Sigmoid colon (tissue), 7 donors: ENCODE results near the gene MALAT1. TPM values are rescaled to one million over a fixed set of nuclear protein-coding genes. Genes with fewer than 3 reads are reported as not detected.

Source experiments
- DNase-seq: peaks from one replicate; pipeline ENCODE4 v3.0.0-alpha.2; 2019
- H3K27ac ChIP-seq, 4 donors: fragments of 200-600 bp; sonication (generic); one replicate each; pipeline ENCODE4 v1.5.1; 2016 to 2019; ENCODE audit warnings: mild to moderate bottlenecking in 1 of 4
- H3K27me3 ChIP-seq, 3 donors: fragments of 200-600 bp; sonication (generic); one replicate each; pipeline ENCODE4 v1.5.1; 2019; ENCODE audit warnings: mild to moderate bottlenecking in 1 of 3
- H3K36me3 ChIP-seq, 4 donors: fragments of 200-600 bp; sonication (generic); one replicate each; pipeline ENCODE4 v1.5.1; 2016 to 2019
- H3K4me1 ChIP-seq, 4 donors: fragments of 200-600 bp; sonication (generic); one replicate each; pipeline ENCODE4 v1.5.1; 2017 to 2019
- H3K4me3 ChIP-seq, 4 donors: fragments of 200-600 bp; sonication (generic); one replicate each; pipeline ENCODE4 v1.5.1; 2017 to 2019; ENCODE audit warnings: mild to moderate bottlenecking in 2 of 4, moderate library complexity in 1 of 4
- H3K9me3 ChIP-seq, 4 donors: fragments of 200-600 bp in 3 of 4; sonication (generic) in 3 of 4; one replicate each; pipeline versions ENCODE4 v1.5.1 to v1.6.1; 2013 to 2019
- EP300 ChIP-seq, 4 donors: sonication (generic); formaldehyde crosslinking; IDR thresholded peaks; one replicate each; pipeline ENCODE4 v1.6.1; 2017; ENCODE audit warnings: antibody characterized with exemption in 4 of 4
- POLR2A ChIP-seq, 2 donors: fragments of 450-650 bp; IDR thresholded peaks; one replicate each; pipeline ENCODE4 v1.6.1; 2016; ENCODE audit warnings: antibody characterized with exemption in 2 of 2, mild to moderate bottlenecking in 2 of 2, moderate library complexity in 2 of 2
- POLR2AphosphoS5 ChIP-seq, 4 donors: sonication (generic); formaldehyde crosslinking; IDR thresholded peaks; one replicate each; pipeline ENCODE4 v1.6.1; 2017; ENCODE audit warnings: antibody characterized with exemption in 4 of 4
- WGBS, 2 donors: extraction: QIAGEN DNeasy Blood & Tissue Kit; methylation state at CpG; one replicate each; pipeline ENCODE4 v1.1.7; 2013; 5-methylcytosine and 5-hydroxymethylcytosine counted together
- intact Hi-C: fragments of 100-400 bp; cut with DNase I; formaldehyde crosslinking; loops from one replicate; pipeline ENCODE4 v1.15.1; 2023
- polyA plus RNA-seq, 3 donors: library from polyadenylated mRNA; stranded (reverse); fragments of 200-250 nt; gene quantifications; one replicate each; pipeline ENCODE4 v1.2.3, GENCODE V29; 2013
- total RNA-seq, 4 donors: library from RNA; depleted of rRNA; stranded (reverse); fragments of >200 nt; gene quantifications; one replicate each; pipeline ENCODE4 v1.1.0, GENCODE V29; 2016
- TF ChIP-seq, protein P1 (sequence below), 4 experiments: fragments of 450-650 bp in 3 of 4; fragments of 200-600 bp in 1 of 4; IDR thresholded peaks; one replicate each; pipeline ENCODE4 v1.5.1; 2016 to 2019; ENCODE audit warnings: antibody characterized with exemption in 4 of 4, mild to moderate bottlenecking in 3 of 4, moderate library complexity in 2 of 4
- donor health status: healthy with polysubstance abuse.
- donor health status: Bipolar disorder and iron deficiency.
- donor health status: healthy.

Gene MALAT1
- total and polyA plus RNA-seq, 7 donors, result 6.6 to 32,672 (median 10,511) TPM

DNA sequence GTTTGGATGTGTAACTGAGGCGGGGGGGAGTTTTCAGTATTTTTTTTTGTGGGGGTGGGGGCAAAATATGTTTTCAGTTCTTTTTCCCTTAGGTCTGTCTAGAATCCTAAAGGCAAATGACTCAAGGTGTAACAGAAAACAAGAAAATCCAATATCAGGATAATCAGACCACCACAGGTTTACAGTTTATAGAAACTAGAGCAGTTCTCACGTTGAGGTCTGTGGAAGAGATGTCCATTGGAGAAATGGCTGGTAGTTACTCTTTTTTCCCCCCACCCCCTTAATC is 2.3 kb downstream of the MALAT1 start:
- Histone ChIP-seq H3K9me3 (no peaks in the 10 kb centered on the region), H3K27ac (peak overlapping the region; percentile 92 to 100 (median 97)), H3K4me3 (peak overlapping the region; percentile 73 to 92 (median 84)), H3K4me1 (peaks cover 0 to 30% (median 26%) of the 10 kb centered on the region in 4 donors), H3K27me3 (no peaks in the 10 kb centered on the region), H3K36me3 (peaks cover 46 to 59% (median 52%) of the 10 kb centered on the region in 4 donors)
- 0 to 2% methylated on average over 2 of the region's 2 CpGs for WGBS, 2 donors
- intact Hi-C loops, result loop anchor here (10.0 kb wide), 1 partner anchor 206 kb away; no protein-coding TSS in a partner anchor
- TF ChIP-seq, protein P1, sequence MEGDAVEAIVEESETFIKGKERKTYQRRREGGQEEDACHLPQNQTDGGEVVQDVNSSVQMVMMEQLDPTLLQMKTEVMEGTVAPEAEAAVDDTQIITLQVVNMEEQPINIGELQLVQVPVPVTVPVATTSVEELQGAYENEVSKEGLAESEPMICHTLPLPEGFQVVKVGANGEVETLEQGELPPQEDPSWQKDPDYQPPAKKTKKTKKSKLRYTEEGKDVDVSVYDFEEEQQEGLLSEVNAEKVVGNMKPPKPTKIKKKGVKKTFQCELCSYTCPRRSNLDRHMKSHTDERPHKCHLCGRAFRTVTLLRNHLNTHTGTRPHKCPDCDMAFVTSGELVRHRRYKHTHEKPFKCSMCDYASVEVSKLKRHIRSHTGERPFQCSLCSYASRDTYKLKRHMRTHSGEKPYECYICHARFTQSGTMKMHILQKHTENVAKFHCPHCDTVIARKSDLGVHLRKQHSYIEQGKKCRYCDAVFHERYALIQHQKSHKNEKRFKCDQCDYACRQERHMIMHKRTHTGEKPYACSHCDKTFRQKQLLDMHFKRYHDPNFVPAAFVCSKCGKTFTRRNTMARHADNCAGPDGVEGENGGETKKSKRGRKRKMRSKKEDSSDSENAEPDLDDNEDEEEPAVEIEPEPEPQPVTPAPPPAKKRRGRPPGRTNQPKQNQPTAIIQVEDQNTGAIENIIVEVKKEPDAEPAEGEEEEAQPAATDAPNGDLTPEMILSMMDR (IDR thresholded peaks at IDR 0.05), result no peak
- TF ChIP-seq EP300 (IDR thresholded peaks at IDR 0.05) (no peak), POLR2A (IDR thresholded peaks at IDR 0.05) (no peak), POLR2AphosphoS5 (IDR thresholded peaks at IDR 0.05) (no peak)
- no peak for DNase-seq

DNA sequence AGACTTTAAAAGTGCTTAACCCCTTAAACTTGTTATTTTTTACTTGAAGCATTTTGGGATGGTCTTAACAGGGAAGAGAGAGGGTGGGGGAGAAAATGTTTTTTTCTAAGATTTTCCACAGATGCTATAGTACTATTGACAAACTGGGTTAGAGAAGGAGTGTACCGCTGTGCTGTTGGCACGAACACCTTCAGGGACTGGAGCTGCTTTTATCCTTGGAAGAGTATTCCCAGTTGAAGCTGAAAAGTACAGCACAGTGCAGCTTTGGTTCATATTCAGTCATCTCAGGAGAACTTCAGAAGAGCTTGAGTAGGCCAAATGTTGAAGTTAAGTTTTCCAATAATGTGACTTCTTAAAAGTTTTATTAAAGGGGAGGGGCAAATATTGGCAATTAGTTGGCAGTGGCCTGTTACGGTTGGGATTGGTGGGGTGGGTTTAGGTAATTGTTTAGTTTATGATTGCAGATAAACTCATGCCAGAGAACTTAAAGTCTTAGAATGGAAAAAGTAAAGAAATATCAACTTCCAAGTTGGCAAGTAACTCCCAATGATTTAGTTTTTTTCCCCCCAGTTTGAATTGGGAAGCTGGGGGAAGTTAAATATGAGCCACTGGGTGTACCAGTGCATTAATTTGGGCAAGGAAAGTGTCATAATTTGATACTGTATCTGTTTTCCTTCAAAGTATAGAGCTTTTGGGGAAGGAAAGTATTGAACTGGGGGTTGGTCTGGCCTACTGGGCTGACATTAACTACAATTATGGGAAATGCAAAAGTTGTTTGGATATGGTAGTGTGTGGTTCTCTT is 2.8 kb downstream of the MALAT1 start:
- intact Hi-C loops, result loop anchor here (10.0 kb wide), 1 partner anchor 207 kb away; no protein-coding TSS in a partner anchor
- Histone ChIP-seq H3K4me1 (peaks cover 0 to 31% (median 26%) of the 10 kb centered on the region in 4 donors), H3K9me3 (no peaks in the 10 kb centered on the region), H3K27ac (peak overlapping the region; percentile 92 to 100 (median 97)), H3K27me3 (no peaks in the 10 kb centered on the region), H3K36me3 (peaks cover 49 to 63% (median 53%) of the 10 kb centered on the region in 4 donors), H3K4me3 (peak overlapping the region; percentile 73 to 92 (median 84))
- DNase-seq, result peak; percentile 52
- 0% methylated on average over 3 of the region's 3 CpGs for whole genome bisulfite sequencing, 2 donors
- TF ChIP-seq POLR2AphosphoS5 (IDR thresholded peaks at IDR 0.05), result peak; percentile 50 to 90 (median 86)
- peak; percentile 32 to 36 for TF ChIP-seq POLR2A (IDR thresholded peaks at IDR 0.05)
- TF ChIP-seq, protein P1 (IDR thresholded peaks at IDR 0.05), result no peak

DNA sequence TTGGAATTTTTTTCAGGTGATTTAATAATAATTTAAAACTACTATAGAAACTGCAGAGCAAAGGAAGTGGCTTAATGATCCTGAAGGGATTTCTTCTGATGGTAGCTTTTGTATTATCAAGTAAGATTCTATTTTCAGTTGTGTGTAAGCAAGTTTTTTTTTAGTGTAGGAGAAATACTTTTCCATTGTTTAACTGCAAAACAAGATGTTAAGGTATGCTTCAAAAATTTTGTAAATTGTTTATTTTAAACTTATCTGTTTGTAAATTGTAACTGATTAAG is 3.4 kb downstream of the MALAT1 start:
- intact Hi-C loops, result loop anchor here (10.0 kb wide), 1 partner anchor 207 kb away; no protein-coding TSS in a partner anchor
- TF ChIP-seq POLR2AphosphoS5 (IDR thresholded peaks at IDR 0.05), result peak in 1 of 4 donors; percentile 4
- no peak for TF ChIP-seq POLR2A (IDR thresholded peaks at IDR 0.05)
- no peak for DNase-seq
- peaks cover 49 to 63% (median 53%) of the 10 kb centered on the region in 4 donors for H3K36me3 ChIP-seq
- no peaks in the 10 kb centered on the region for H3K27me3 ChIP-seq
- H3K4me1 ChIP-seq, result peaks cover 0 to 32% (median 27%) of the 10 kb centered on the region in 4 donors
- peak overlapping the region; percentile 73 to 92 (median 84) for H3K4me3 ChIP-seq
- H3K9me3 ChIP-seq, result no peaks in the 10 kb centered on the region
- peak overlapping the region; percentile 92 to 100 (median 97) for H3K27ac ChIP-seq

DNA sequence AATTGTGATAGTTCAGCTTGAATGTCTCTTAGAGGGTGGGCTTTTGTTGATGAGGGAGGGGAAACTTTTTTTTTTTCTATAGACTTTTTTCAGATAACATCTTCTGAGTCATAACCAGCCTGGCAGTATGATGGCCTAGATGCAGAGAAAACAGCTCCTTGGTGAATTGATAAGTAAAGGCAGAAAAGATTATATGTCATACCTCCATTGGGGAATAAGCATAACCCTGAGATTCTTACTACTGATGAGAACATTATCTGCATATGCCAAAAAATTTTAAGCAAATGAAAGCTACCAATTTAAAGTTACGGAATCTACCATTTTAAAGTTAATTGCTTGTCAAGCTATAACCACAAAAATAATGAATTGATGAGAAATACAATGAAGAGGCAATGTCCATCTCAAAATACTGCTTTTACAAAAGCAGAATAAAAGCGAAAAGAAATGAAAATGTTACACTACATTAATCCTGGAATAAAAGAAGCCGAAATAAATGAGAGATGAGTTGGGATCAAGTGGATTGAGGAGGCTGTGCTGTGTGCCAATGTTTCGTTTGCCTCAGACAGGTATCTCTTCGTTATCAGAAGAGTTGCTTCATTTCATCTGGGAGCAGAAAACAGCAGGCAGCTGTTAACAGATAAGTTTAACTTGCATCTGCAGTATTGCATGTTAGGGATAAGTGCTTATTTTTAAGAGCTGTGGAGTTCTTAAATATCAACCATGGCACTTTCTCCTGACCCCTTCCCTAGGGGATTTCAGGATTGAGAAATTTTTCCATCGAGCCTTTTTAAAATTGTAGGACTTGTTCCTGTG is 3.9 kb downstream of the MALAT1 start:
- H3K27ac ChIP-seq, result peak overlapping the region; percentile 92 to 100 (median 97)
- no peaks in the 10 kb centered on the region for H3K27me3 ChIP-seq
- H3K9me3 ChIP-seq, result no peaks in the 10 kb centered on the region
- H3K36me3 ChIP-seq, result peaks cover 49 to 63% (median 53%) of the 10 kb centered on the region in 4 donors
- H3K4me3 ChIP-seq, result peak overlapping the region; percentile 73 to 92 (median 84)
- H3K4me1 ChIP-seq, result peaks cover 0 to 37% (median 29%) of the 10 kb centered on the region in 4 donors
- DNase-seq, result peak; percentile 55
- intact Hi-C loops, result loop anchor here (10.0 kb wide), 1 partner anchor 208 kb away; no protein-coding TSS in a partner anchor
- TF ChIP-seq, protein P1 (IDR thresholded peaks at IDR 0.05), result no peak
- TF ChIP-seq EP300 (IDR thresholded peaks at IDR 0.05), result no peak
- peak; percentile 79 to 95 (median 94) for TF ChIP-seq POLR2AphosphoS5 (IDR thresholded peaks at IDR 0.05)
- peak; percentile 54 to 59 for TF ChIP-seq POLR2A (IDR thresholded peaks at IDR 0.05)
- WGBS, 2 donors, result 0% methylated on average over 6 of the region's 6 CpGs
